GM19395 (cell line): ENCODE measurements around the gene DMTF1.
"Not testable (repeated sequence)": the region's sequence is repeated elsewhere in the genome, so short reads cannot be mapped to it uniquely, and the experiment has no call there.

Experiments
- ATAC-seq: cut with Tn5 transposase; IDR thresholded peaks from one replicate; pipeline ENCODE4 v1.9.1; 2021; ENCODE audit warnings: mild to moderate bottlenecking, moderate library complexity; ENCODE audit not compliant: unreplicated experiment

The DMTF1 gene, protein sequence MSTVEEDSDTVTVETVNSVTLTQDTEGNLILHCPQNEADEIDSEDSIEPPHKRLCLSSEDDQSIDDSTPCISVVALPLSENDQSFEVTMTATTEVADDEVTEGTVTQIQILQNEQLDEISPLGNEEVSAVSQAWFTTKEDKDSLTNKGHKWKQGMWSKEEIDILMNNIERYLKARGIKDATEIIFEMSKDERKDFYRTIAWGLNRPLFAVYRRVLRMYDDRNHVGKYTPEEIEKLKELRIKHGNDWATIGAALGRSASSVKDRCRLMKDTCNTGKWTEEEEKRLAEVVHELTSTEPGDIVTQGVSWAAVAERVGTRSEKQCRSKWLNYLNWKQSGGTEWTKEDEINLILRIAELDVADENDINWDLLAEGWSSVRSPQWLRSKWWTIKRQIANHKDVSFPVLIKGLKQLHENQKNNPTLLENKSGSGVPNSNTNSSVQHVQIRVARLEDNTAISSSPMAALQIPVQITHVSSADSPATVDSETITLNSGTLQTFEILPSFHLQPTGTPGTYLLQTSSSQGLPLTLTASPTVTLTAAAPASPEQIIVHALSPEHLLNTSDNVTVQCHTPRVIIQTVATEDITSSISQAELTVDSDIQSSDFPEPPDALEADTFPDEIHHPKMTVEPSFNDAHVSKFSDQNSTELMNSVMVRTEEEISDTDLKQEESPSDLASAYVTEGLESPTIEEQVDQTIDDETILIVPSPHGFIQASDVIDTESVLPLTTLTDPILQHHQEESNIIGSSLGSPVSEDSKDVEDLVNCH

GRCh38 chr7:87152112-87152896 lies at the start of gene DMTF1:
Gene DMTF1 (plus strand): TSS chr7:87152453. CDS start chr7:87164942, 12,489 bp downstream.
- ATAC-seq = peak; percentile 83

DNA sequence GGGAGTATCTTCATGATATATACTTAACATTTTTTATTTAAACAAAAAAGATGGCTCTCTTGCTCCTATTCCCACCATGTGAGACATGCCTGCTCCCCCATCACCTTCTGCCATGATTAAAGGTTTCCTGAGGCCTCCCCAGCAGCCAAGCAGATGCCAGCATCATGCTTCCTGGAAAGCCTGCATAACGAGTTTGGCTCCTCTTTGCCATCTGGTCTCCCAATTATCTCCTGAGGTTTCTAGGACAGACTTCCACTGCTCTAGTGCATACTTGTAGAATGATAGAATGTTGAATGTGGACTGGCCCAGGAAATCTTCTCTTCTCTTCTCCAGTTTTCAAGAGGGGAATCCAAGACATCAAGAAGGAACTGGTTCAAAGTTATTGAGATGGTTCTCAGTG lies 46.9 kb upstream of the DMTF1 start:
- no peak for ATAC-seq

DNA sequence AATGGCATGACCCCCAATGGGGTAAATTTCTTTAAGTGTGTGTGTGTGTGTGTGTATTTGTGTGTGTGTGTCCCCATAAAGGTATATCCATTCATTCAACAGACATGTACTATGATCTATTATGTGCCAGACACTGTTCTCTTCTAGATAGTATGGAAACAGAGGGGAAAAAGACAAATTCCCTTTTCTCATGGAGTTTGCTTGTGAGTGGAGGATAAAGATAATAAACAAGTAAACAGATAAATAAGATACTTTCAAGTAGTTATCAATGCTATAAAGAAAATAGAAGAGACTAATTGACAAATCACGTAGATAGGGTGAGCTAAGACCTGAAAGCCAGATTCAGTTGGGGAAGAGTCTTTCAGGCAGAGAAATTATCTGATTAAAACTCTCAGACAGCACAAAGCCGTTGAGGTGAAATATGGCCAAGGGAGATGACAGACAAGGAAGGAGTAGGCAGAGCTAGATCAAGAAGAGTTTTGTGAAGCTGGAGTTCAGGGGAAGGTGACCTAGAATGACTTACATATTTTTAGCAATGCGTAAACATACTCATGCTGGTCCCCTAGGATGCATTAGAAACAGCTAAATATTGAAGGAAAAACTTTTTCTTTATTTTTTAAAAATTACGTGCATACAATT lies 45.2 kb upstream of the DMTF1 start:
- no peak for ATAC-seq

GRCh38 chr7:87107949-87108776 lies 44.1 kb upstream of the DMTF1 start:
- ATAC-seq = peak; percentile 62

- ATAC-seq = no peak
Measured at GRCh38 chr7:87110778-87111177, 41.5 kb upstream of the DMTF1 start.

- ATAC-seq = no peak
Measured at GRCh38 chr7:87111877-87112276, 40.4 kb upstream of the DMTF1 start.

DNA sequence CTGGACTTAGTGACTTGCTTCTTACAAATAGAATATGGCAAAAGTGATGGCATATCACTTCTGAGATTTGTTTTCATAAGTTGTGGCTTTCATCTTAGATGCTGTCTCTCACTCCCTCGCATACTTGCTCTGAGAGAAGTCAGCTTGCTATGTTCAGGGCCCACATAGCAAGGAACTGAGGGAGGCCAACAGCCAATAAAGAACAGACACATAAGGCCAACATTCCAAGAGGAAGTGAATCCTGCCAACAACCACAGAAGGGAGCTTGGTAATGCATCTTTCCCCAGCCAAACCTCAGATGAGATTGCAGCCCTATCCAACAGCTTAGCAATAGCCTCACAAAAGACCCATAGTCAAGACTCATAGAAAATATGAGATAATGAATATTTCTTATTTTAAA lies 39.2 kb upstream of the DMTF1 start:
- ATAC-seq = no peak

DNA sequence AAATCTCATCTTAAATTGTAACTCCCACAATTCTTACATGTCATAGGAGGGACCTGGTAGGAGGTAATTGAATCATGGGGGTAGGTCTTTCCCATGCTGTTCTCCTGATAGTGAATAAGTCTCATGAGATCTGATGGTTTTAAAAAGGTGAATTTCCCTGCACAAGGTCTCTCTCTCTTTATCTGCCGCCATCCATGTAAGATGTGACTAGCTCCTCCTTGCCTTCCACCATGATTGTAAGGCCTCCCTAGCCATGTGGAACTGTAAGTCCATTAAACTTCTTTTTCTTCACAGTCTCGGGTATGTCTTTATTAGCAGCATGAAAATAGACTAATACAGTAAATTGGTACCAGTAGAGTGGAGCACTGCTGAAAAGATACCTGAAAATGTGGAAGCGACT lies 38.3 kb upstream of the DMTF1 start:
- ATAC-seq = not testable (repeated sequence)

- not testable (repeated sequence) for ATAC-seq
Measured at GRCh38 chr7:87115772-87116171, 36.5 kb upstream of the DMTF1 start.

DNA sequence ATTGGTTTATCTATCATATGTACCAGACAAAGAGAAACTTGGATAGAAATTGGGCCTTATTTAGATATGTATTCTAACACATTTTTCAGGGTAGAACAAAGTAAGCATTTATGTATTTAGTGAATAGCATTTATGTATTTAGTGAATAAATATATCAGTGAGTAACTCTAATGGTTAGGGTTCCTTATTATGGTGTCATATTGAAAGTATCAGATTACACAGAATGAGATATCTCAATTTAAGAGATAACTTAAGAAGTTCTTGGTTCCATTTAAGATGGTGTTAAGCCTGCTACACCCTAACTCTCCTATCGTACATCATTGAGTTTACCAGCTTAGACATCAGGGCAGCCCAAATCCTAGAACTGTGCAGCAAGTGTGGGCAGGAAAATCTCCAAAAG lies 35.9 kb upstream of the DMTF1 start:
- peak; percentile 62 for ATAC-seq

GRCh38 chr7:87119581-87119980 lies 32.7 kb upstream of the DMTF1 start:
- no peak for ATAC-seq

DNA sequence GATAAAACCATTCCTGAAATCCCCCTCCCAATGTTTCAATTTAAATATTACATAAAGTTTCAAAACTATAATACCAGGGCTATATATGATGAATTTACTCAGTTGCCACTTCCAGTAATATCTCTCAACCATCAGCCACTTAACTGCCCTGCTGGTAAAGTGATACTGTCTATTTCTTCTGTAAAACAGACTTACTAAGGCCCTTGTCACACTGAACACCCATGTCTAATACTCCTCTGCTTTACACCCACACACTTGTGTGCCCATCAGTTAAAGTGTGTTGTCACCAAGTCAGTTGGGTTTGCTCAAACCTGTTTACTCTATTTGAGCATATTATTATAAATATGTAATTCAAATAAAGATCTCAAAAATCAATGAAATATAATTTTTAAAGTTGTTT lies 29.1 kb upstream of the DMTF1 start:
- no peak for ATAC-seq

DNA sequence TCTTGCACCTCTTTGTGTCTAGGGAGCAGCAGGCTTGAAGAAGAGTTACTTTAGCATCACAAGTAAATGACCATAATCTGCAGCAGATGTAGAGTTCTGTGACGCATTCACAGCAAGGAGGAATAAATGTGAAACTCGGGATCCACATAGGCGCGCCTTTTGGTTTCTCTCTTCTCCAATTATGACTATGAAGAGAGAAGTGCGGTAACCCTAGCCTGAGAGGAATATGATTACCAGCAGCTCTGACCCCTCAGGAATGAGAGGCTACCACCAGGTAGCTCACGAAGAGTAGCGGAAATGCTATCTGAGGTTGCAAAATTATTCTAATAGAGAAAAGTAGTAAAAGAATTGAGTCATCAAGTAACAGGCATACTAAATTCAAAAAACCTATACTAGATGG lies 25.2 kb upstream of the DMTF1 start:
- no peak for ATAC-seq

- ATAC-seq = no peak
Measured at GRCh38 chr7:87128861-87129267, 23.4 kb upstream of the DMTF1 start.

GRCh38 chr7:87129332-87129731 lies 22.9 kb upstream of the DMTF1 start:
- peak; percentile 10 for ATAC-seq

GRCh38 chr7:87129848-87130247 lies 22.4 kb upstream of the DMTF1 start:
- peak; percentile 99 for ATAC-seq

- ATAC-seq = no peak
Measured at GRCh38 chr7:87131771-87132170, 20.5 kb upstream of the DMTF1 start.

- ATAC-seq = no peak
Measured at GRCh38 chr7:87137271-87137670, 15.0 kb upstream of the DMTF1 start.

DNA sequence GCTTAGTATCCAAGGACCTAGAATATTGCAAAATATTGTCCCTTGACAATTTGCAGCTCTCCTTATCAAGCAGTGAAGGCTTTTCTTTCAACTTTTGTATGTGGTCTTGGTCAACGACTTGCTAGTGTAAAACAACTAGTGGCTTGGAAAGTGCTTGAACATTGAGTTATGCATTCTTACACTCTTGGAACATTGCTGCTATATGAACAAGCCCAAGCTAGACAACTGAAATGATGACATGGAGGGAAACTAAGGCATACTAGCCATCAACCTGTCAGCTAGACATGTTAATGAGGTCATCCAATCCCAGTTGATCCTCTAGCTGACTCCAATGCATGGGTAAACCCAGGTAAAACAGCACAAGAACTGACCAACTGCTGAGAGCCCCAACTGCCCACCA lies 12.7 kb upstream of the DMTF1 start:
- no peak for ATAC-seq

- ATAC-seq = no peak
Measured at GRCh38 chr7:87140271-87140748, 11.9 kb upstream of the DMTF1 start.
